ENCODE measurements around the gene FNDC3B.

FNDC3B gene

DNA sequence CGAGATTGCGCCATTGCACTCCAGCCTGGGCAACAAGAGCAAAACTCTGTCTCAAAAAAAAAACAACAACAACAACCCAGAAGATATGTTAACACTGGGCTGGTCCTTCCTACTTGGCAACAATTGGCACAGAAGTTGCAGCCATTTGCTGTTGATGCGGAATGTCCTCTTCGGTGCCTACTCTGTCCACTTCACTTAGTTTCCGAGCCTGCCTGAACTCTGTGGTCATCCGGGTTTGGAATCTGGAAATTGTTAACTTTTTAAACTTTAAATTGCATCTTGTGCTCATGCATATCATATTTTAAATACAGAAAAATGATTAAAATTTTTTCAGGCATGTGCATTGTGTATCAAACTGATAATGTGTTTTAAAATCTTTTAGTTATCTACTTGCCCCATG is 81.5 kb downstream of the FNDC3B start:
- Histone ChIP-seq H3K79me2 (ENCODE audit: insufficient read depth, low read length) (no peaks in the 10 kb centered on the region), H3K27ac (ENCODE audit: low read depth, low read length) (no peak overlapping the region), H3K4me3 (ENCODE audit: insufficient read depth, low read length, poor library complexity, severe bottlenecking) (no peak overlapping the region), H3K9me2 (replicated peaks; ENCODE audit: insufficient read depth, low read length) (no peaks in the 10 kb centered on the region), H3K27me3 (ENCODE audit: low read length) (no peaks in the 10 kb centered on the region), H3K4me2 (ENCODE audit: low read depth, low read length, poor library complexity, severe bottlenecking) (no peak overlapping the region), H4K20me1 (ENCODE audit: low read depth, low read length) (0 out of 2 replicates have a peak, but pooled peaks cover 2% of the 10 kb centered on the region), H3K36me3 (ENCODE audit: low read length) (no peaks in the 10 kb centered on the region), H3K9ac (ENCODE audit: low read length) (no peak overlapping the region), H2AFZ (ENCODE audit: low read depth, low read length, severe bottlenecking) (no peak overlapping the region), H3F3A (ENCODE audit: insufficient read depth) (no peaks in the 10 kb centered on the region), H3K9me3 (ENCODE audit: insufficient read depth, low read length) (no peaks in the 10 kb centered on the region)
- no peak for TF ChIP-seq EZH2phosphoT487 (conservative IDR thresholded peaks at IDR 0.05; ENCODE audit: low read length)
- TF ChIP-seq, protein P1, sequence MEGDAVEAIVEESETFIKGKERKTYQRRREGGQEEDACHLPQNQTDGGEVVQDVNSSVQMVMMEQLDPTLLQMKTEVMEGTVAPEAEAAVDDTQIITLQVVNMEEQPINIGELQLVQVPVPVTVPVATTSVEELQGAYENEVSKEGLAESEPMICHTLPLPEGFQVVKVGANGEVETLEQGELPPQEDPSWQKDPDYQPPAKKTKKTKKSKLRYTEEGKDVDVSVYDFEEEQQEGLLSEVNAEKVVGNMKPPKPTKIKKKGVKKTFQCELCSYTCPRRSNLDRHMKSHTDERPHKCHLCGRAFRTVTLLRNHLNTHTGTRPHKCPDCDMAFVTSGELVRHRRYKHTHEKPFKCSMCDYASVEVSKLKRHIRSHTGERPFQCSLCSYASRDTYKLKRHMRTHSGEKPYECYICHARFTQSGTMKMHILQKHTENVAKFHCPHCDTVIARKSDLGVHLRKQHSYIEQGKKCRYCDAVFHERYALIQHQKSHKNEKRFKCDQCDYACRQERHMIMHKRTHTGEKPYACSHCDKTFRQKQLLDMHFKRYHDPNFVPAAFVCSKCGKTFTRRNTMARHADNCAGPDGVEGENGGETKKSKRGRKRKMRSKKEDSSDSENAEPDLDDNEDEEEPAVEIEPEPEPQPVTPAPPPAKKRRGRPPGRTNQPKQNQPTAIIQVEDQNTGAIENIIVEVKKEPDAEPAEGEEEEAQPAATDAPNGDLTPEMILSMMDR (IDR thresholded peaks at IDR 0.05; ENCODE audit: insufficient read depth, low read length, poor library complexity, severe bottlenecking) = no peak

DNA sequence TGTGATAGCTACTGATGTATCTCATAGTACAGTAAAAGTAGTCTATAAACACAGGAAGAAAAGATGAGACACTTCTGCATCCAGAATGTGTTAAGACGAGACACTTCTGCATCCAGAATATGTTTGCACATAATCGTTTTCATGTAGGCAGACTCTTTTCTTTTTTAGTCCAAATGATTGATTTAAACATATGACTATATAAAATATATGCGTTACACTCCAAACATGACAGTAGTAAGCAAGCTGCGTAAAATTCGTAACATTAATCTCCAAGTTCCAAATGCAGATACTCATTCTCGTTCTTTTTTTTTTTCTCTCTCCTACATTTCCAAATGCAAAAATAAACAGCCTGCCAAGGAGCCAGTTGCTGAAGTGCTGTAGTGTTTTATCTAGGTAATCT is 82.6 kb downstream of the FNDC3B start:
- Histone ChIP-seq H3K27me3 (ENCODE audit: low read length) (no peaks in the 10 kb centered on the region), H3K36me3 (ENCODE audit: low read length) (no peaks in the 10 kb centered on the region), H3K79me2 (ENCODE audit: insufficient read depth, low read length) (no peaks in the 10 kb centered on the region), H4K20me1 (ENCODE audit: low read depth, low read length) (0 out of 2 replicates have a peak, but pooled peaks cover 2% of the 10 kb centered on the region), H3K9me3 (ENCODE audit: insufficient read depth, low read length) (no peaks in the 10 kb centered on the region), H3K27ac (ENCODE audit: low read depth, low read length) (no peak overlapping the region), H3F3A (ENCODE audit: insufficient read depth) (no peaks in the 10 kb centered on the region), H3K9me2 (replicated peaks; ENCODE audit: insufficient read depth, low read length) (no peaks in the 10 kb centered on the region), H3K9ac (ENCODE audit: low read length) (no peak overlapping the region), H3K4me3 (ENCODE audit: insufficient read depth, low read length, poor library complexity, severe bottlenecking) (no peak overlapping the region), H2AFZ (ENCODE audit: low read depth, low read length, severe bottlenecking) (no peak overlapping the region), H3K4me2 (ENCODE audit: low read depth, low read length, poor library complexity, severe bottlenecking) (no peak overlapping the region)
- TF ChIP-seq, protein P1 (IDR thresholded peaks at IDR 0.05; ENCODE audit: insufficient read depth, low read length, poor library complexity, severe bottlenecking) = no peak
- TF ChIP-seq EZH2phosphoT487 (conservative IDR thresholded peaks at IDR 0.05; ENCODE audit: low read length) = no peak

DNA sequence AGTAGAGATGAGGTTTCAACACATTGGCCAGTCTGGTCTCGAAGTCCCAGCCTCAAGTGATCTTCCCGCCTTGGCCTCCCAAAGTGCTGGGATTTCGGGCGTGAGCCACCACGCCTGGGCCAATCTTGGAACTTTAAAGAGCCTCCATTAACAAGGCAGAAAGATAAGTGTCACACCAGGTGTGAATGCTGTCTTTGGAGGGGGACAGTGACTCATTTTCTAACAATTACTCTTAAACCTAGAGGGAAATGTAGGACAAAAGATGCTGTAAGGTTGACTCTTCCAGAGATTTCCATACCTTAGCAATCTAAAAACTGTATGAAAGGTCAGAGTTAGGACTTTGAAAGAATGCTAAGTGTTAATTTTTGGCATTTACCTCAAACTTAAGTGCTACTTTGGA is 84.9 kb downstream of the FNDC3B start:
- H2AFZ ChIP-seq (ENCODE audit: low read depth, low read length, severe bottlenecking) = no peak overlapping the region
- no peak overlapping the region for H3K4me2 ChIP-seq (ENCODE audit: low read depth, low read length, poor library complexity, severe bottlenecking)
- H3K27ac ChIP-seq (ENCODE audit: low read depth, low read length) = no peak overlapping the region
- H3K27me3 ChIP-seq (ENCODE audit: low read length) = no peaks in the 10 kb centered on the region
- H3K4me3 ChIP-seq (ENCODE audit: insufficient read depth, low read length, poor library complexity, severe bottlenecking) = no peak overlapping the region
- no peak overlapping the region for H3K9ac ChIP-seq (ENCODE audit: low read length)
- no peaks in the 10 kb centered on the region for H3K9me3 ChIP-seq (ENCODE audit: insufficient read depth, low read length)
- TF ChIP-seq EZH2phosphoT487 (conservative IDR thresholded peaks at IDR 0.05; ENCODE audit: low read length) = no peak
- TF ChIP-seq, protein P1 (IDR thresholded peaks at IDR 0.05; ENCODE audit: insufficient read depth, low read length, poor library complexity, severe bottlenecking) = no peak
- no peaks in the 10 kb centered on the region for H3K9me2 ChIP-seq (replicated peaks; ENCODE audit: insufficient read depth, low read length)
- H4K20me1 ChIP-seq (ENCODE audit: low read depth, low read length) = 0 out of 2 replicates have a peak, but pooled peaks cover 2% of the 10 kb centered on the region
- H3F3A ChIP-seq (ENCODE audit: insufficient read depth) = no peaks in the 10 kb centered on the region
- H3K79me2 ChIP-seq (ENCODE audit: insufficient read depth, low read length) = no peaks in the 10 kb centered on the region
- no peaks in the 10 kb centered on the region for H3K36me3 ChIP-seq (ENCODE audit: low read length)

Measured in SU-DHL-6 (cell line).